Smooth muscle cell (in vitro differentiated cells): ENCODE results near the gene RAD51B. TPM values are rescaled to one million over a fixed set of nuclear protein-coding genes. Genes with fewer than 3 reads are reported as not detected.

Source experiments
- DNase-seq: peaks from one replicate; lab custom pipeline; 2025; ENCODE audit not compliant: unreplicated experiment; lab: John Stamatoyannopoulos, UW
- H2AFZ ChIP-seq: fragments of 200-600 bp; sonication (generic); 2 replicates; pipeline ENCODE4 v1.6.0; 2016; ENCODE audit warnings: antibody characterized with exemption, low read depth, mild to moderate bottlenecking
- H3F3A ChIP-seq: fragments of 200-600 bp; sonication (generic); 2 replicates; pipeline ENCODE4 v1.6.0; 2017; ENCODE audit warnings: antibody characterized with exemption, low read depth
- H3K27ac ChIP-seq: fragments of 200-600 bp; sonication (generic); 2 replicates; pipeline ENCODE4 v1.5.1; 2016; ENCODE audit warnings: low read depth, mild to moderate bottlenecking
- H3K27me3 ChIP-seq: fragments of 200-600 bp; sonication (generic); 2 replicates; pipeline ENCODE4 v1.6.1; 2016; ENCODE audit warnings: low read depth, mild to moderate bottlenecking
- H3K36me3 ChIP-seq: fragments of 200-600 bp; sonication (generic); 2 replicates; pipeline ENCODE4 v1.5.1; 2016; ENCODE audit warnings: low read depth
- H3K4me1 ChIP-seq: fragments of 200-600 bp; sonication (generic); 2 replicates; pipeline ENCODE4 v1.5.1; 2016; ENCODE audit warnings: low read depth
- H3K4me2 ChIP-seq: fragments of 200-600 bp; sonication (generic); 2 replicates; pipeline ENCODE4 v1.6.0; 2016; ENCODE audit warnings: mild to moderate bottlenecking
- H3K4me3 ChIP-seq: fragments of 200-600 bp; sonication (generic); 2 replicates; pipeline ENCODE4 v1.5.1; 2016; ENCODE audit warnings: mild to moderate bottlenecking
- H3K79me2 ChIP-seq: fragments of 200-600 bp; sonication (generic); 2 replicates; pipeline ENCODE4 v1.6.0; 2016; ENCODE audit warnings: low read depth, mild to moderate bottlenecking
- H3K9ac ChIP-seq: fragments of 200-600 bp; sonication (generic); 2 replicates; pipeline ENCODE4 v1.6.0; 2016; ENCODE audit warnings: low read depth
- H3K9me3 ChIP-seq: fragments of 200-600 bp; sonication (generic); replicated peaks from 2 replicates; pipeline ENCODE4 v1.5.1; 2016; ENCODE audit warnings: low read depth
- H4K20me1 ChIP-seq: fragments of 200-600 bp; sonication (generic); 2 replicates; pipeline ENCODE4 v1.6.0; 2016; ENCODE audit warnings: low read depth
- WGBS: methylation state at CpG from one replicate; pipeline ENCODE4 v1.1.7; 2016; ENCODE audit warnings: low lambda C conversion rate; 5-methylcytosine and 5-hydroxymethylcytosine counted together
- polyA plus RNA-seq: library from polyadenylated mRNA; unstranded; fragments of >200 nt; fragmentation: Nextera tagmentation; extraction: Ambion mirVana; gene quantifications from 2 replicates; pipeline ENCODE4 v1.2.1, GENCODE V29; 2016
- total RNA-seq: library from RNA; depleted of rRNA; stranded (reverse); fragments of >200 nt; gene quantifications from 2 replicates; pipeline ENCODE4 v1.2.3, GENCODE V29; 2014
- TF ChIP-seq, protein P1 (sequence below): fragments of 200-600 bp; sonication (generic); IDR thresholded peaks from 2 replicates; pipeline ENCODE4 v1.5.1; 2017; ENCODE audit warnings: borderline replicate concordance, mild to moderate bottlenecking, antibody characterized with exemption; ENCODE audit not compliant: insufficient read depth, poor library complexity, severe bottlenecking

The RAD51B gene
- total and polyA plus RNA-seq, 2 experiments from 2014 or later: 4.6 to 5.3 TPM

- Histone ChIP-seq H3K9ac (no peak overlapping the region), H3K4me2 (peak overlapping the region; percentile 91), H3K9me3 (no peaks in the 10 kb centered on the region), H3K4me3 (peak overlapping the region; percentile 84), H2AFZ (no peak overlapping the region), H3K27me3 (no peaks in the 10 kb centered on the region), H3K36me3 (no peaks in the 10 kb centered on the region), H3K27ac (no peak overlapping the region), H3F3A (no peaks in the 10 kb centered on the region), H3K4me1 (peaks cover 16% of the 10 kb centered on the region), H4K20me1 (no peaks in the 10 kb centered on the region), H3K79me2 (peaks cover 12% of the 10 kb centered on the region)
- no peak for DNase-seq
- 89% methylated on average over 2 of the region's 2 CpGs for WGBS
- TF ChIP-seq, protein P1, sequence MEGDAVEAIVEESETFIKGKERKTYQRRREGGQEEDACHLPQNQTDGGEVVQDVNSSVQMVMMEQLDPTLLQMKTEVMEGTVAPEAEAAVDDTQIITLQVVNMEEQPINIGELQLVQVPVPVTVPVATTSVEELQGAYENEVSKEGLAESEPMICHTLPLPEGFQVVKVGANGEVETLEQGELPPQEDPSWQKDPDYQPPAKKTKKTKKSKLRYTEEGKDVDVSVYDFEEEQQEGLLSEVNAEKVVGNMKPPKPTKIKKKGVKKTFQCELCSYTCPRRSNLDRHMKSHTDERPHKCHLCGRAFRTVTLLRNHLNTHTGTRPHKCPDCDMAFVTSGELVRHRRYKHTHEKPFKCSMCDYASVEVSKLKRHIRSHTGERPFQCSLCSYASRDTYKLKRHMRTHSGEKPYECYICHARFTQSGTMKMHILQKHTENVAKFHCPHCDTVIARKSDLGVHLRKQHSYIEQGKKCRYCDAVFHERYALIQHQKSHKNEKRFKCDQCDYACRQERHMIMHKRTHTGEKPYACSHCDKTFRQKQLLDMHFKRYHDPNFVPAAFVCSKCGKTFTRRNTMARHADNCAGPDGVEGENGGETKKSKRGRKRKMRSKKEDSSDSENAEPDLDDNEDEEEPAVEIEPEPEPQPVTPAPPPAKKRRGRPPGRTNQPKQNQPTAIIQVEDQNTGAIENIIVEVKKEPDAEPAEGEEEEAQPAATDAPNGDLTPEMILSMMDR: no peak
Observed at GRCh38 chr14:67814821-67815220, 4.8 kb upstream of the RAD51B start.

GRCh38 chr14:67815573-67816225 is 3.9 kb upstream of the RAD51B start:
- Histone ChIP-seq H3K27me3 (no peaks in the 10 kb centered on the region), H3K79me2 (peaks cover 12% of the 10 kb centered on the region), H3K4me2 (peak overlapping the region; percentile 91), H3K27ac (peak overlapping the region; percentile 73), H3K36me3 (no peaks in the 10 kb centered on the region), H3K9me3 (no peaks in the 10 kb centered on the region), H3K9ac (peak overlapping the region; percentile 86), H3K4me1 (peaks cover 16% of the 10 kb centered on the region), H4K20me1 (no peaks in the 10 kb centered on the region), H3F3A (no peaks in the 10 kb centered on the region), H2AFZ (peak overlapping the region; percentile 95), H3K4me3 (peak overlapping the region; percentile 84)
- DNase-seq: no peak
- WGBS: 11% methylated on average over 14 of the region's 14 CpGs
- TF ChIP-seq, protein P1: no peak

DNA sequence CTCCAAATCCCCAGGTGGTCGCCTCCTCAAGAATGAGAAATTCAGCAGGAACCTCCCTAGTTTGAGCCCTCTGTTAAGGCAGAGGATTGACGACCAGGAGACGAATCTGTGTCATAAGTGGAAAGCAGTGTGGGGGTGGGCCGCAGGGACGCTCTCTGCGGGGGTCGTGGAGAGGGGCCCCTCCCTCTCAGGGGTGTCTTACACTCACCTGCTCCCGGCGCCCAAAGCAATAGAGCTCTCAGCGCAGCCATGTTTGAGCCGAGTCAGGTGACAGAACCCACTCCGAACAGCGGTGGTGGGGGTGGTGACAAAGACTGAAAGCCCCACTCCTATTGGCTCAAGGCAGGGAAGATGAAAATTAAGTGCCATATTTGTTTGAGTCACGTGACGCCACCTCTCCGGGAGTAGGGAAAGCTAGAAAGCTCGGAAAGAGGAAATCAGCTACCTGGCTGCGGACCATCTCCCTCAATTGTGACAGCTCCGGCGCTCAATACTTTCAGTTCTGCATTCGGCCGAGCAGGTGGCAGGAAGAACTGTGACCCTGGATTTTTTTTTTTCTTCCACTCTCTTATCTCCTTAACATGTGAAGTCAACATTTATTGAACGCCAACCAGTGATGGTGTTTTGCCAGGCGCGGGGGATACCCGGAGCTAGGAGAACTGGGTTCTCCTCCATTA is 3.1 kb upstream of the RAD51B start, which contains the start of gene ZFYVE26:
Gene ZFYVE26 (minus strand): TSS at position 265 of the 677 bp plus-strand sequence. CDS start 627 bp downstream, outside the sequence.
- peaks cover 12% of the 10 kb centered on the region for H3K79me2 ChIP-seq
- H3K4me1 ChIP-seq: peaks cover 16% of the 10 kb centered on the region
- TF ChIP-seq, protein P1: no peak
- peak within 1 kb of the TSS; percentile 95 for H2AFZ ChIP-seq
- no peaks in the 10 kb centered on the region for H3K9me3 ChIP-seq
- no peaks in the 10 kb centered on the region for H3K36me3 ChIP-seq
- H3K4me2 ChIP-seq: peak within 1 kb of the TSS; percentile 91
- no peaks in the 10 kb centered on the region for H4K20me1 ChIP-seq
- peak within 1 kb of the TSS; percentile 73 for H3K27ac ChIP-seq
- no peaks in the 10 kb centered on the region for H3K27me3 ChIP-seq
- H3K4me3 ChIP-seq: peak within 1 kb of the TSS; percentile 84
- DNase-seq: peak; percentile 52
- 3% methylated on average over 26 of the region's 26 CpGs for WGBS
- H3K9ac ChIP-seq: peak within 1 kb of the TSS; percentile 86
- no peaks in the 10 kb centered on the region for H3F3A ChIP-seq
